HG02623 (cell line): Measurements from ENCODE around the gene LUC7L3.

Experiments used
- ATAC-seq: cut with Tn5 transposase; IDR thresholded peaks from one replicate; pipeline ENCODE4 v1.9.1; 2021; ENCODE audit warnings: moderate library complexity; ENCODE audit not compliant: unreplicated experiment

LUC7L3 gene

DNA sequence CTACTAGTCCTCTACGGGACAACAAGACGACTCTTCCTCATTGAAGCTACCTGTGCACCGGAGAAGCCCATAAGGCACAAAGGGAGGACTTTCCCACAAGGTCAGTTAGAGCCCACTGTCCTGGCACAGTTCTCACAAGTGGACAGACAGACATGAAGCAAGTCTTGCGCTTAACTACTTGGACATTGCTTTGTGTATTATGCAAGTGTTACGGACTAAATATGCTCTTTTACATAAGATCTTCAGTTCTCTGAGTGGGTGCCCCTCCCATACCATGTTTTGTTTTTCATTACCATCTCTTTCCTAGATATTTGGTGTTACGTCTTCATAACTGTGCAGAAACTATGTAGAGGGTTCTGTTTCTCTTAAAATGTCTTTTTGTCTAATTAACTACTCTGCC is 29.8 kb downstream of the LUC7L3 start:
- no peak for ATAC-seq

DNA sequence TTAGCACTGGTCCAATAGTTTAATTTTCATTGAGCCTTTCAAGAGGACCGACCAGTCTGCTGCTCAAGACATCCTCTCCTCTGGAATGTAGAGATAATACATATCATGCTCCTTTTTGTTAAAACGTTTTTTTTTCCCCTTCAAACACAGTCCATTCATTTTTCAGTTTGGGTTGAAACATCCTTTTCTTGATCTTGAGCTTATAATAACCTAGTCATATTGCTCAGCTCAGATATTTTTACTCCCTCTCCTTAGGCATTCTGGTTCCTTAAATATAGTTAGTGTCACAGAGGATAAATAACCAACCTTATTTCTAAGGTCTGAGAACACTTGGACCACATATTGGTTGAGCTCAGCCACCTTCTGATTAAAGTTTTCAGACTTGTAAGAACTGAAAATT is 35.1 kb downstream of the LUC7L3 start:
- no peak for ATAC-seq

DNA sequence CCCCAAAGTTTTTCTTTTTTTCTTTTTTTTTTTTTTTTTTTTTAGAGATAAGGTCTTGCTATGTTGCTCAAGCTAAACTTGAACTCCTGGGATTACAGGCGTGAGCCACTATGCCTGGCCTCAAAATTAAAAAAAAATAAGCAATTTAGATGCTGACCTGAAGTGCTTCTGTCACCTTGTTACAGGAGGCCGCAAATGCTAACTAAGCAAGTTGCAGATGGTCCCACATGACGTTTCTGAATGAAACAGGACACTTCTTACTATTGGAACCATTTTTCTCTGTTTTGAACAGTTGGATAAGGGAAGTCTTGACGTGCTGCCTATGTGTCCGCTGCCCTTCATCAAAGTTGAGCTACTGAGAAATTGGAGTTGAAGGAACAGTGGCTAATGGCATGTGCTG is 39.1 kb downstream of the LUC7L3 start:
- no peak for ATAC-seq

DNA sequence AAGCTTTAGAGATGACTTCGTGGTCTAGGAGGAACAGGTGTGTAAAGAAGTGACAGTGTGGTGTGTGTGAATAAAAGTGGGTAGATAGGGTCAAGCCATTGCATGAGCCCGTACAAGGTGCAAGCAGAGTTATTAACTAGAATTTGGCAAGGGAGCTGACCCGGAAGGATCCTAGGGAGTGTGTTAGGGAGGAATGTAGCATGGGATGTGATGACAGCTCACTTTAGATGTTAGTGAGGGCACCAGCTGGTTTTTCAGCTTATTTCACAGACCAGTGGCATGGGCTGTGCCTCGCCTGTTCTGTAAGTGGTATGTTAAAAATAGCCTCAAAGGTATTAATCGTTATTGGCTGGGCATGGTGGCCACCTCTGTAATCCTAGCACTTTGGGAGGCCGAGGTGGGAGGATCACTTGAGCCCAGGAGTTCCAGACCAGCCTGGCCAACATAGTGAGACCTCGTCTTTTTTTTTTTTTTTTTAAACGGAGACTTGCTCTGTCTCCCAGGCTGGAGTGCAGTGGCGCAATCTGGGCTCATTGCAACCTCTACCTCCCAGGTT is 39.7 kb downstream of the LUC7L3 start:
- no peak for ATAC-seq

DNA sequence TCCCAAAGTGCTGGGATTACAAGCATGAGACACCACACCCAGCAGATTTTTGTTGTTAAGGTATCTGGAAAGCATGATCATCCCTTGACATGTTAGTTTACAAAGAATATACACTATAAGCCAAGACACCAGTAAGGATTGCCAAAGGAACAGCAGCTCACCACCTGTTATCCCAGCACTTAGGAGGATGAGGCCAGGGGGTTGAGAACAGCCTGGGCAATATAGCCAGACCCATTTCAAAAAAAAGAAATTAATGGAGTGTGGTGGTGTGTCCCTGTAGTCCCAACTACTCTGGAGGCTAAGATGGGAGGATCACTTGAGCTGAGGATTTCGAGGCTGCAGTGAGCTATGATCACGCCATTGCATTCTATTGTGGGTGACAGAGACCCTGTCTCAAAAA is 42.8 kb downstream of the LUC7L3 start:
- ATAC-seq = no peak

DNA sequence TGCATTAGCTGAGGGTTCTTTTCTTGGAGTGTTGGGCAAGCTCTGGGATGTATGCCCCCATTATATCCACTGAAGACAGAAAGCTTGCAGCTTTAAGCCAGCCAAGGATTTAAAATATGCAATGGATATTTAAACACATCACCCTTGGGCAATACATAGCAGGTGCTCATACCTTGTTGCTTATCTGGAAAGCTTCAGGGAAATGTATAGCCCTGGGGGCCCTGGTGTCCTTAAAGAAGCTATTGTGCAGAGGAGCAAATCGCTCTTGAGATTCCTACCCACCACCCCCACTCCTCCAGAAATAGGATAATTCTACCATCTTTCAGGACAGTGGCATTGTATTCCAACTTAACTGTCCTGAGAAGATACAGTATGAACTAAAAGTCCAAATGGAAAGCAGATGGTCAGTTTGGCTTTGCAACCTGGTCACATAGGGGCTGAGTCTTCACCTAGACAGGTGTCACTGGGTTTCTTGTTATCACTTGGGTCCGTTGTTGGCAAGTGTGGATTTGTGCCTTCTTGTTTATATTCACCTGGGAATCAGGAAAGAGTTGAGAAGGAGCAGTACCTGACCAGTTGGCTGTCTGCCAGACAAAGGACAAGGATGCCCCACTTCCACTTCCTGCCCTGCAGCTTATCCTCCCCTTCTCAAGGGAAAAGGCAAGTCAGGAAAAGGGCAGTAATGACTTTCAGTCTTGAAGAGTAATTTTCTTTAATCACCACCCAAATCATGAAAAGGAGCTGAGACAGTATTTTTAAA is 44.5 kb downstream of the LUC7L3 start:
- ATAC-seq = no peak

DNA sequence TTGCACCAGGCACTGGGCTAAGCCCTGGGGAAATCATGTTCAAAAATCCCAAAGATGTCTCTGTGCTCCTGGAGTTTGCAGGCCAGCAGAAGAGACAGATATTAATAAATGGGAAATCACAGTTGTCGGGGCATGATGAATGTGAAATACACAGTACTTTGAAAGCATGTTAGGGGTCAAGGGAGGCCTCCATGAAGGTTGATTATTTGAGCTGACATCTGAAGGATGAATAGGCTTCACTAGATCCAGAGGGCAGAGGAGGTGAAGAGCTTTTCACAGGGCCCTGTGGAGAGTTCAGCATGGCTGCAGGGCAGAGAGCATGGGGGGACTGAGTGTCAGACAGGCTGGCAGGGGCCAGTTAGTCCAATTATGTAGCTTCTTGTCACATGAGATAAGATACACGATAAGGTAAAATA is 45.3 kb downstream of the LUC7L3 start:
- no peak for ATAC-seq

DNA sequence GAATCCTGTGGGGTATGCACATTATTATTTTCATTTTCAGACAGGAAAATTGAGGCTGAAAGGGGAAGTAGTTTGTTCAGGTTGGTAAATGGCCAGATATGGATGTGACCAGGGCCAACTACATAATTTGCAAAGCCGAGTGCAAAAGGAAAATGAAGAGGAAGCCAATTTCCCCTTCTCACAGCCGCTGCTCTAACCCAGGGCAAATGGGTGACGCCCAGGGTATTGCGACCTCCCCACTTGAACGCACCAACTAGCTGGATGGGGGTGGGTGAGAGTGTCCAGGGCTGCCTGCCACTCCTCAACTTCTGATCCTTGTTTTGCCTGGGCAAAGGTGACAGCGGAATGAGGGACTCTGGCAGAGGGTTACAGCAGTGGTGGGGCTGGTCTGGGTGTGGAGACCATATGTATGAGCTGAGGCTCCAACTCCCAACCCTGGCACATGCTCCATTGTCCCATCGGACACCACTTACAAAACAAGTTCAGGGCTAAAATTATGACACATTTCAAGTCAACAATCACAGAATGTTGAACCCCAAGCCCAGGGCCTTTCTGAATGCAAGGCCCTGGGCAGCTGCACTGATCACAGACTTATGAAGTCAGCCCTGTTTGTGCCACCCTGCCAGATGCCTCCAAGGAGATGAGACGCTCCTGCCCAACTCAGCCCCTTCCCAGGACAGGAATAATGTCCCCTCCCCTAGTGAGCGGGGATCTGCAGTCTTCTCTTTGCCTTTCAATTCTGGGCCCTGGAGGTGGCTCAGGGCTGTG is 46.2 kb downstream of the LUC7L3 start:
- ATAC-seq = no peak

DNA sequence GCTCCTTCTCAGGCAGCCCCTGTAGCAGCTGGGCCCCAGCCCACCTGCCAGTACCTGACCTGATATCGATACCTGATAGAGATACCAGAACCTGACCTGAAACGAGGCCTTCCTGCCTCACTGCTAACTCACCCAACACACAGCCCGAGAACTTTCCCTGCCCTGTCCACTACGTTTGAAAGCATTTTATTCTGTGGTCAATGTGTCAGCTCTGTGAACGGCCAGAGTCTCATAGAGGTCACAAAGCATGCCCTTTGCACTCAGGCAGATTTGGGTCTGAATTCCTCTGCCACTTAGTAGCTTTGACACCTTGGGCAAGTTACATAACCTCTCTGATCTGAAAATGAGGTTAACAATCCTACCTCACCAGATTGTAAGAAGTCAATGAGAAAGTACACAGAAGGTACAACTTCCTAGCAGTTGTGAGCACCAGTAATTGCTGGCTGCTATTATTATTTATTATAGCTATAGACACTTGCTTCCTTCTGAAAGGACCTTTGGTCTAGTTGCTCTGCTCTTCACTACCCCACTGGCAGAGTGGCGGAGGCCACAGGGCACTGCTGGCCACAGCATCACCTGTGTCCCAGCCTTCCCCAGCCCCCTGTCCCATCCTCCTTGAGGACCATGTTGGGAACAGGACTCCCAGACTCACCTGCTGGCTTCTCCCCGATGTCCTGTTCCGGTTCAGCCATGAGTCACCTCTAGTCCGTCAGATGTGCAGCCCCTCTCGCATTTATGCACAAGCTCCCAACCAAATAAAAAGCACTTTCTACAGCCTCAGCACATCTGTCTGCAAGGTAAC is 47.0 kb downstream of the LUC7L3 start:
- no peak for ATAC-seq

DNA sequence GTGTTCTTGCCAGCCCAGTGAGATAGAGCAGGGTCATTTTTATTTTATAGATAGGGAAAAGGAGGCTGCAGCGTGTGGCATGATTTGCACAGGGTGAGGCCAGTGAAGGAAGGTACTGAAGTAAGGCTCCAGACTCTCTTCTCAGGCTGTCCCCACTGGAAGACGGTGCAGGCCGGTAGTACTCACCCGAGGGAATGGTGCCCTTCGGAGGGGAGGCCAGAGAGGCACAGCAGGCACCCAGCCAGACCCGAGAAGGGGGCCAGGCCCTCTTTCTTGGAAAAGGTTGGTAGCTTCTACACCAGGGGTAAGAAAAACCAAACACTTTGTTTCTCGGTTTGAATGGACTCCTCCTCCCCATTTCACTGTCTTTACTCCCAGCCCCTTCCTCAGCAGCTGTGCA is 47.6 kb downstream of the LUC7L3 start:
- no peak for ATAC-seq

GRCh38 chr17:50767446-50767845 is 48.0 kb downstream of the LUC7L3 start, which contains the start of gene ANKRD40CL:
TSS of gene ANKRD40CL (minus strand) at chr17:50767518. CDS start at chr17:50766913, 605 bp downstream.
- ATAC-seq = no peak

DNA sequence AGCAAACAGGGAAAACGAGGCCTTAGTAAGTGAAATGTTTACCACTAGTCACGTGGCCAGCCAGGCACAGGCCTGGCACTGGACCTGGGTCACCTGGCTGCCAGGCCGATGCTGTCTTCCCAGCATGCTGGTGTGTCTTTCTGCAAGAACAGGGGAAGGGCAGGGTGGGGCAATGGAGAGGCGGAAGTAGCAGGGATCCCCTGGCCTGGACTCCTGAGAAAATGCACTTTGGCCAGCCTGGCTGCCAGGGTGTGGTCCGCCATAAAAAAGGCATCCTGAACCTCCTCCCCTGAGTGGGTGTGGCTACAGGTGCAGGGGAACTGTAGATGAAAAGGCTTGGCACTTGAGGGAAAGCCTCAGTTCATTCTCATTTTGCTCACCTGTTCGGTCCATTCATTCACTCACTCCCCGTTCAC is 49.0 kb downstream of the LUC7L3 start:
- ATAC-seq = no peak

GRCh38 chr17:50769884-50770283 is 50.5 kb downstream of the LUC7L3 start:
- ATAC-seq = no peak

- ATAC-seq = no peak
Measured at GRCh38 chr17:50770346-50770745, 50.9 kb downstream of the LUC7L3 start.

DNA sequence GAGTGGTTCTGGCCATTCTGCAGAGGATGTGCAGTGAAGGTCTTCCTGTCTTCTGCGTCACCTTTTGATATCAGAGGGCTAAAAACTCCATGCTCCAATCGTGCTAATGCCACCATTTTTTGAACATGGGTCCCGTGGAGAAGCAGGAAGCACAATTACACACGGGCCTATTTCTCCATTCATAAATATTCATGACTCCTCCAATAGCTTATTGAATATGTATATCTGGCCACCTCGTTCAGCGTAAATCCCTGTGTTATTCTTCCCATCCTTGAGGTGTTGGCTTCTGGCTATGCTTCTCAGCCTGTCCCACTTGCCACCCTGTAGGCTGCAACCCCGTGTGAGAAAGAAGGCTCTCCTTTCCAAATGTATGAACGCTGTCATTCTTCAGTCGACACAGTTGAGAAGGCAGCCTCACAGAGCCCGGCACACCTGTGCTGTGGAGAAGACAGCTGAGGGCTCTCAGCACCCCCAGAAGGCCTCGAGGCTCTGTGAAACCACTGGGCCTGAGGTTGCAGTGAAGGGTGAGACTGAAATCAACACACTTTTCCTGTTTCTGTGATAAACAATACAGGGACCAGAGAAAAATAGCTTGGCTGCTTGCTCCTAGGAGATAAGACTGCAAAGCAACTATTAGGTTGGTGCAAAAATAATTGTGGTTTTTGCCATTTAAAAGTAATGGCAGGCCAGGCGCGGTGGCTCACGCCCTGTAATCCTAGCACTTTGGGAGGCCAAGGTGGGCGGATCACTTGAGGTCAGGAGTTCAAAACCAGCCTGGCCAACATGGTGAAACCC is 52.8 kb downstream of the LUC7L3 start:
- peak; percentile 63 for ATAC-seq

GRCh38 chr17:50774225-50774803 is 54.9 kb downstream of the LUC7L3 start:
- ATAC-seq = no peak

DNA sequence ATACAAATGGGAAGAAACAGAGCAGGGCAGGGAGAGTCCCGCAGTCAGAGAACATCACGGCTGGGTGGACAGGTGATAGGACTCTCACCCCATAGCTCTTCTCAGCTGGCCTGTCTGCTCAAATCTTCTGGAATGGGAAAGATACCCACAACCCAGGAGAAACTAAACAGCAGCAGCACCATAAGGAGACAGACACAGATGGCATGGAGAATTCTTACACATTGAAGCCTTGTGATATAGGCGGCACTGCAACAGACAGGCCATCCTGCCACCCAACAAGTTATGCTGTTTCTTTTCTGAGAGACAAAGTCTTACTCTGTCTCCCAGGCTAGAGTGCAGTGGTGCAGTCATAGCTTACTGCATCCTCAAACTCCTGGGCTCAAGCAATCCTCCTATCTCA is 56.5 kb downstream of the LUC7L3 start:
- no peak for ATAC-seq

DNA sequence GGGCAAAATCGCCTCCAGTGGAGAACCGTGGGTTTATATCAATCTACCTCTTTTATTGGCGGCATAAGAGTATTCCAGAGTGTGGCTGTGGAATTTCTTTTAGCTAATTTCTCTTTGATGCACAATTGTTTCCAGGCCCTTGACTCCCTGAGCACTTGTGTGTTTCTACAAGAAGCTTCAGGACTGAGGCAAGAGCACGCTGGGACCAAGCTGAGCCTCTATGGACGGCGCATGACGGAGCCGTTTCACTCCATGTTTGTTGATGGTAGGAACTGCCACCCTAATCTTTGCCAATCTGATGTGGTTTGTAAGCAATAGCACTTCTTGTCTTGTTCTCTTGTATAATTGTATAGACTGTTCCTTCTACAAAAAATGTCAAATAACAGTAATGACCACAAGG is 59.1 kb downstream of the LUC7L3 start:
- ATAC-seq = no peak

DNA sequence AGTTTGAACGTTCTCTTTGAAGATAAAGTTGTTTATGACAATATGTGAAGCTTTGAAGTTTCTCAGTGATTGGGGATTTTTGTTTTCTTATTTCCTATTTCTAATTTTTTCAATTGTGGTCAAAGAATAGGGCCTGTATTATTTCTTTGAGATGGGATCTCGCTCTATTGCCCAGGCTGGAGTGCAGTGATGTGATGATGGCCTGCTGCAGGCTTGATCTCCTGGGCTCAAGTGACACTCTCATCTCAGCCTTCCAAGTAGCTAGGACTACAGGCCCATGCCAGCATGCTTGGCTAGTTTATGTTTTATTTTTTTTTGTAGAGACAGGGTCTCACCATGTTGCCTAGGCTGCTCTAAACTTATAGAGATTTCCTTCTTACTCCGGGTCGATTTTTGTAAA is 59.6 kb downstream of the LUC7L3 start:
- ATAC-seq = no peak

- ATAC-seq = no peak
Measured at GRCh38 chr17:50779747-50780353, 60.4 kb downstream of the LUC7L3 start.
